NCI-H510A (cell line): ENCODE results near the gene LCE7A.

Experiments used
- DNase-seq: peaks from one replicate; lab custom pipeline; 2025; lab: John Stamatoyannopoulos, UW

The LCE7A gene

DNA sequence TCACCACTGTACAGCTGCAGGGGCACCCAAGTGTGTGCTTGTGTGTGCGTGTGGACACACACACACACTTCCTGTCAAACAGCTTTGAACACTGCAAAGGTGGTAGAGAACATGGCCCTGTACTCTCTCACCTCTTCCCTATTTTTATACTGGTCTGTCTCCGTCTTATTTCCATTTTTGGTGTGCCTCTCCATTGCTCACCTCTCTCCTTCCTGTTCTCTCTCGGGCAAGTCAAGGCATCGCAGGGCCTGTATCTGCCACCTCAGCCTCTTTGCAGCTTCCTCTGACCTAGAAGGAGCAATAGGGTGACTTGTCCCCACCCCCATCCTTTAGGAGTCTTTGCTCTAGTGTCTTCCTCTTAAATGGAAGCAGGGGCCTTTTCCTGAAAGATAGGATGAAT is 20.5 kb downstream of the LCE7A start:
- no peak for DNase-seq

GRCh38 chr1:152880907-152881306 is 21.1 kb downstream of the LCE7A start:
- no peak for DNase-seq

GRCh38 chr1:152884085-152884484 is 24.3 kb downstream of the LCE7A start:
- no peak for DNase-seq

DNA sequence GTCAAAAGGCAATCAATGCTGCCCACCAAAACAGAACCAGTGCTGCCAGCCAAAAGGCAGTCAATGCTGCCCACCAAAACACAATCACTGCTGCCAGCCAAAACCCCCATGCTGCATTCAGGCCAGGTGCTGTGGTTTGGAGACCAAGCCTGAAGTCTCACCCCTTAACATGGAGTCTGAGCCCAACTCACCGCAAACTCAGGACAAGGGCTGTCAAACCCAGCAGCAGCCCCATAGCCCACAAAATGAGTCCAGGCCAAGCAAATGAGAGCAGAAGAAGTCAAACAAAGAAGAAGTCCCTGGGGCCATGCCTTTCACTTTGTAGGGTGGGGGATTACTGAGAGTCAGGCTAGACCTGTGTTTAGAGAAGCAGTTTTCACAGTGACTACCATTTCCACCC is 24.7 kb downstream of the LCE7A start:
- no peak for DNase-seq

- DNase-seq = no peak
These were observed 25.3 kb downstream of the LCE7A start for GRCh38 chr1:152884966-152885624.

GRCh38 chr1:152886085-152886484 is 26.3 kb downstream of the LCE7A start:
- no peak for DNase-seq

DNA sequence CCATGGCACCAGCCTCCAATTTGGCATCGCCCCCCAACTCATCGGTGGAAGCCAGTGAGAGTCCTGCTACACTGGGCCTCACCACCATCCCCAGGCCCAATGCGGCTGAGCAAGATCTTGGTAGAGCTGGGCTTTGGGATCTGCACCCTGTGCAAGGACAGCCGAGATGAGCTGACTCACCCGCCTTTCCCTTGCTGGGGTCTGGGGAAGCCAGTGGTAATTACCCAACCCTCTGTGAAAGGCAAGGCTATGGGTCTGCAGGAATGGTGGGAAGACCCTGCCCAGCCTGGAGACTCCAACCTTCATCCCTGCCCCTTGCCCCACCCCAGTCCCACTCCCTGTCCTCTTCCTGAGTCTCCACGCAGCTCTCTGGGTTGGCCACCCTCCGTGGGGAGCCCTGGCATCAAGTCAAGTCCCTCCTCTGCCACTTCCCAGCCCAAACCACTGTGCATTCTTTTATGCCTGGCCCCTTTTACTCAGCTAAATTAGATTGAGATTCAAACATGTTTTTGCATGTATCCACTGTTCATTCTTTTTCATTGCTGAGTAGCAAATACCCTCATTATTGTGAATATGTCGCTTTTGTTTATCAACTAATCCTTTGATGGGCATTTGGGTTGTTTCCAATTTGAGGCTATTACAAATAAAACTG is 27.1 kb downstream of the LCE7A start:
- DNase-seq = no peak

GRCh38 chr1:152888126-152888525 is 28.3 kb downstream of the LCE7A start:
- no peak for DNase-seq

GRCh38 chr1:152899027-152899426 is 39.2 kb downstream of the LCE7A start:
- DNase-seq = no peak

GRCh38 chr1:152899883-152900282 is 40.1 kb downstream of the LCE7A start:
- DNase-seq = no peak

GRCh38 chr1:152901631-152902030 is 41.8 kb downstream of the LCE7A start:
- no peak for DNase-seq

GRCh38 chr1:152902636-152903035 is 42.8 kb downstream of the LCE7A start:
- no peak for DNase-seq

GRCh38 chr1:152904688-152905440 is 45.1 kb downstream of the LCE7A start:
- no peak for DNase-seq

DNA sequence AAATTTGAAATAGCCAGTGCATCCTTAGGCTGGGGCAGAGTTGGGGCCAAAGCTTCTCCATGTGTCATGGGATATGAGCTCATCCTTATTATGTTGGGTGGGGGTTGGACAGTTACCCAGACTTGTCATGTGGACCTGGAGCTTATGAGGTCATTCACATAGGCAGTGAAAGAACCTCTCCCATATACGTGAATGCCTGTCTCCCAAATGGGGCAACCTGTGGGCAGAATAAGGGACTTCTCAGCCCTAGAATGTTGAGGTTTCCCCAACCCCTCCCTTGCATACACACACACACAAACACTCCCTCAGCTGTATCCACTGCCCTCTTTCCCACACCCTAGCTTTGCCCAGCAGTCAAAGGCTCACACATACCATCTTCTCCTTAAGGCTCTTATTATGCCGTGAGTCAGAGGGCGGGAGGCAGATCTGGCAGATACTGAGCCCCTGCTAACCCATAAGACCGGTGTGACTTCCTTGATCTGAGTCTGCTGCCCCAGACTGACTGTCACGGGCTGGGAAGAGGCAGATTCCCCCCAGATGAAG is 46.3 kb downstream of the LCE7A start:
- no peak for DNase-seq

GRCh38 chr1:152907686-152908601 is 48.1 kb downstream of the LCE7A start, which contains the start of gene IVL:
IVL (plus strand) TSS chr1:152908546; CDS start chr1:152909798, 1,252 bp downstream.
- no peak for DNase-seq

- no peak for DNase-seq
These were observed 49.4 kb downstream of the LCE7A start for GRCh38 chr1:152909206-152909605.
